GDM1 (cell line): ENCODE results near the gene PCK1.

Source experiments
- DNase-seq: peaks from one replicate; lab custom pipeline; 2025; lab: John Stamatoyannopoulos, UW

PCK1 gene

GRCh38 chr20:57536771-57537724, 23.9 kb upstream of the PCK1 start:
- DNase-seq, result no peak

GRCh38 chr20:57537822-57538221, 23.1 kb upstream of the PCK1 start:
- DNase-seq, result no peak

DNA sequence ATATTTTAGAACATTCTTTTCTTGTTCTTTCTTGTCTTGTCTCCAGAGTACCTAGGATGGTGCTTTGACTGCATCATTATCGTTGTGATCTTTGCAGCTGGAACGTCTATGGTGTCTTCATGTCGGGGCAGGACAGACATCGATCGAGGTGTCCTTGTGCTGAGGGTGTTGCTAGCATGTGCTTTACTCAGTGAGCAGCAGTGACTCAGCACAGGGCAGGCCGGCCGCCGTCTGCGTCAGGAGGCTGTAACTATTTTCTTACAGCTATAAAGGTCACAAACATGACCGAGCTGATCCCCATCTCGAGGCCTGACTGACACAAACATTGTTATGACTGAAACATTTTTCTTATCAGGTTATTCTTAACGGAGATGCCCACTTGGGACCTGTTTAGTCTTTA, 21.0 kb upstream of the PCK1 start:
- DNase-seq, result no peak

GRCh38 chr20:57540890-57541580, 19.9 kb upstream of the PCK1 start:
- no peak for DNase-seq

DNA sequence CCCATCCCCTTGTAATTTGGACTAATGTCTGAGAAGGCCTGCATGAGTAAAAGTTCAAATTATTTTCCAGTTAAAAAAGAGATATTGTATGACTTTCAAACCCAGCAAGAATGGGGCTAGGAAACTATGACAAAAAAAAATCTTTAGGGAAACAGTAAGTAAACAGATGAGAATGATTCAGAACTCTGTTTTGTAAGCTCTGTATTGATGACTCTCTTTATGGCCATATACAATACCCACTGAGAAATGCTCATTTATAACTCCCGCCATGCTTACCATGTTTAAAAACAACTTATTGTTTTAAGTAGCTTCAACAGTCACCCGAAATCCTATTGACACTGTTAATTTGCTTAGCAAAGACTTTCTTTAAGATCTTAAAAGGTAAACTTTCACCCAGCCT, 17.2 kb upstream of the PCK1 start:
- no peak for DNase-seq

DNA sequence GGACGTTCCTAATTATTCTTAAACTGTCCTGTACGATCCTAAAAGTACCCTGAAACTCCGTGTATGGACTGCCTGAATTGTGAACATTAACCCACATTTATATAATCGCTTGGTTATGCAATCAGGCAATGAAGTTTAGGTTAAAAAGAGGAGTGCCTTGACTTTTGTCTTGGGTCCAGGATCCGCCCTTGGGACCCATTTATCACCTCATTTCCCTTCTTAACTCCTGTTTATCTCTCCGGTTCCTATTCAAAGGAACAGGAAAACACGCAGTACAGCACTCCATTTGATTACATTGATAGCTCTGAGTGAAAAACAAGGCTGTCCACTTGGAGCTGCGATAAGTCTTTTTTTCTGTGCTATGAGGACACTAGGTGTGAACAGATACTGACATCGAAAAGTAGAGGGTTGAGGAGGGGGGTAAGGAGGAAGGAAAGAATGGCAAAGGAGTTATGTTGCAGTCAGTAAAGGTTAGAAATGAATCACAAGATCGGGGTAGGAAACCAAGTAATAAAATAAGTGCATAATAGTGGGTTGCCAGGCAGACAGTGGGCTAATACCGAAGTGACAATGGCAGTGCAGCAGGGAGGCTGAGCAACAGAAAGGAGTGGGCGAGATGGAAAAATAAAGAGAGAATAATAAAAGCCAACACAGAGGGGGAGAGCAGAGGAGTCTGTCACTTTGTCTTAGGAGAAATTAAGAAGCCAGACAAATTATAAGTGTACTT, 15.9 kb upstream of the PCK1 start:
- no peak for DNase-seq

DNA sequence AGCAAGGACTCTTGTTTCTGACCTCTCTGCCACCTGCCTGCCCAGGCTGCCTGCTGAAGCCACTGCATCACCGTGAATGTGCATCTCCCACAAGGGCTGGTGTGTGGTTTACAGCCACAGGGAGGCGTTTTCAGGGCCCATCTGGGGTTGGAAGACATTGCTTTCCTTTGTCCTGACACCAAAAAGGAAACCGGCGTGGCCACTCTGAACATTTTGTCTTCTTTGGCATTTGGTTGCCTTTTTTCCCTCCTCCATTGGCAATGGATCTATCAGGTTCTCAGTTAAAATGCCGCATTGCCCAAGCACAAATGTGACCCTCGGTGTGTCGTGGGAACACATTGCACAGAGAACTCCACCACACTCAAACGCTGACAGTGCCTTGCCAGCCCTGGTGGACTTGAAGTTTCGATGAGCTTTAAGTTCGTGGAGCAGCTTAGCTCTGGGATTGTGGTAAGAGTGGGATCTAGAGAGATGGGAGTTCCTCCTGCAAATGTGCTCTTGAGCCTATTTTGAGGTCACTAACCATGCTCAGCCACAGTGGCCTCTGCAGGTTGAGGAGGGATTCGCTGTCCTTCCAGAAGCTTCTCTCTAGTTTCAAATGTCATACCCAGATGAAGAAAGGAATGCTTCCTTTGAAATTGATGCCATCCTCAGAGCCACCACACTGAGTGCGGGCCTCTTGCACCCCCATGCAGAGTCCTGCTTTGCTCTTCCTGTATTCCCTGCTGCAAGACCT, 14.8 kb upstream of the PCK1 start:
- DNase-seq, result no peak

- DNase-seq, result no peak
These were observed 13.8 kb upstream of the PCK1 start for GRCh38 chr20:57546956-57547649.

- DNase-seq, result no peak
These were observed 12.5 kb upstream of the PCK1 start for GRCh38 chr20:57548177-57549058.

GRCh38 chr20:57552471-57552870, 8.4 kb upstream of the PCK1 start:
- DNase-seq, result no peak

DNA sequence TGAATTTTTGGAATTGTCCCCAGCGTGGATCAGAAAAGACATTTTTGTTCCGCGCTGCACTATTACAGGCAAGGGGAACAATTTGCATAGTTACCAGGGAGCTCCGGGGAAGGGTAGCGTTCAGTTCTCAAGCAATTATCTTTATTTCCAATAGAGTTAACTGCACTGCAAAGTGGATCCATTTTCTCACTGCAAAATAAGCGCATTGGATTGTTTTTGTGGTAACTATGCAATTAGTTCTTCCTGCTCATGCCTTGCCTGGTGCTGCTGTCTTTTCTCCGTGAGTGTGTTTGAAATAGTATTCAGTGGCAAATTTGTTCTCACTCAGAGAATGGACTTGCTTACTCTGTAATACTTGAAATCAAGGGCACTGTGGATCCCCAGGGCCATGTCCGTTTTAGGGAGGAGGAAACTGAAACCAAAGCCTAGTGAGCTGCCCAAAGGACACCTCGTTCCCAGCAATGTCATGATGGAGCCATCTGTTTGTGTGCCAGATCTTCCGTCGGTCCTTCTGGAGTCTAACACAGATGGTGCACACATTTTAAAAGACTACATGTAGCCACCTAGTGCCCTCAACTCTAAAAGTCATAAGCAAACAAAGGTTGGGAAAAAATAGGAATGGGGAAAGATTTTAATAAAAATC, 7.4 kb upstream of the PCK1 start:
- no peak for DNase-seq

GRCh38 chr20:57555457-57556184, 5.3 kb upstream of the PCK1 start:
- no peak for DNase-seq

DNA sequence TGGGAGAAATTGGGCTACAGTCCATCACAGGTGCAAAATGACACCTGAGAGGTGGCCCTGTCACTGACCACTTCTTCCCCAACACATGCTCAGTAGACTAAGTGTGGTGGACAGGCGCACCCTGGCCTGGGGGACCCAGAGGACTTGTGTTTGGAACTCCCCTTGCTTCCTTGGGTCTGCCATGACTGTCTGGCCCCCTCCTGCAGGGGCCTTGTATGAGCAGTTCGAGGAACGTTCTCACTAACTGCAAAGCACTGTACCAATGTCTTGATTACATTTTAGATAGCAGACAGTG, 4.0 kb upstream of the PCK1 start:
- DNase-seq, result no peak

- no peak for DNase-seq
These were observed 2.8 kb upstream of the PCK1 start for GRCh38 chr20:57557926-57558613.

DNA sequence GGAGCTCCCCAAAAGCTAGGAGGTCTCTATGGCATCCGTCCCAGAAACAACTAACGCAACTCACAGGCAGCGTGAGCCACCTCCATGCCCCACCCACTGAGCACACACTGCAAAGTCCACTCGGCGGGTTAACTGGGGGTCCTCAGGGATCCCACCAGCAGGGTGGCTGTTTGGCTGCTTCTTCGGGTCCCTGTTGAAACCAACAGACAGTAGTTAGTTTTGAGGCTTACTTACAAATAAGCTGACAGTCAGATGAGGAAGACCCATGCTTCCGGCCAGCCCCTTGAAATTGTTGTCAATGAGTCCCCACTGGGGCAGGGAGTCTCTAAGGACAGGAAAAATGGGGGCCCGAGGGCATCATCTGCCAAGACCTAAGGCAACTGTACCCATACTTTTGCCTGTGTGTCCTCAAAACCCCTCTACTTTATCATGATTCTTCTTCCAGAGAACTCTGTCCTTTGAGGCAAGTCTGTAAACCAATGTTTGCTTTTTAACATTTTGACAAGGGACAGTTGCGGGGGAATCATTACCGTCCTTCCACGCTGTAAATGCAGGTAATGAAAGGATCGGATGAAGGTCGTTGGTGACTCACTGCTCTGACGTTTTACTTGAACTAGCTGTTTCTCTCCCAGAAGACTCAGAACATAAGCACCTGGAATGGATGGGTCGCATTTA, 2.2 kb upstream of the PCK1 start:
- DNase-seq, result no peak

DNA sequence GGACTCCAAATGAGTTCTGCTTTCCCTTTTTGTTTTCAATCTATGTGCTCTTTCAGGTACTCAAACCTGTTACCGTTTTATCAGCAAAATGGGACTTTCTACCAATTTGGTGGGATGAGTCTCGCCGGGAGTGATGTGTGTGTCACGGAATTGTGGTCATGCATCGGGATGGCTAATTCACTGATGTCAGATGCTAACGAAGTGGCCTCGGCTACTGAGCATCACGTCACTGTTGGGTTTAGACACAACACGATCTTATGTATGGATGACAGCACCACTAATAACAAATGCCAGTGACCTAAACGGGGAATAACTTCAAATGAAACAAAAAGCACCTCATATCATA, 1.6 kb upstream of the PCK1 start:
- DNase-seq, result no peak

GRCh38 chr20:57559658-57560553, 1.0 kb upstream of the PCK1 start:
- DNase-seq, result no peak
